K562 (cell line): ENCODE data around the gene MYL12B.

ENCODE experiments used
- ATF1 ChIP-seq, 2 experiments: fragments of 450-650 bp in 1 of 2; IDR thresholded peaks; 2 replicates each; pipeline ENCODE4 v1.6.1; 2016; ENCODE audit warnings: missing compliant biosample characterization in 1 of 2, missing genetic modification characterization in 1 of 2
- CREB1 ChIP-seq, 2 experiments: sonication (generic) in 1 of 2; formaldehyde crosslinking in 1 of 2; IDR thresholded peaks; 2 replicates each; pipeline versions ENCODE4 v1.6.1 to v1.8.0; 2012 to 2022; ENCODE audit warnings: inconsistent platforms in 1 of 2, mild to moderate bottlenecking in 1 of 2, missing genetic modification reagents in 1 of 2, moderate library complexity in 1 of 2
- ESRRA ChIP-seq: fragments of 450-650 bp; IDR thresholded peaks from 2 replicates; pipeline ENCODE4 v1.6.1; 2014; ENCODE audit warnings: low read depth, mild to moderate bottlenecking, moderate library complexity, borderline replicate concordance
- HMGXB4 ChIP-seq: sonication (generic); formaldehyde crosslinking; IDR thresholded peaks from 2 replicates; pipeline ENCODE4 v1.8.1; 2023; ENCODE audit warnings: mild to moderate bottlenecking, missing genetic modification reagents
- KLF16 ChIP-seq: IDR thresholded peaks from 2 replicates; pipeline ENCODE4 v1.6.1; 2016; ENCODE audit warnings: antibody characterized with exemption
- MXI1 ChIP-seq: IDR thresholded peaks from 2 replicates; pipeline ENCODE4 v1.6.1; 2011; ENCODE audit warnings: low read depth, mild to moderate bottlenecking, improper control_type of control experiment, low read length
- POLR2AphosphoS5 ChIP-seq: IDR thresholded peaks from 2 replicates; pipeline ENCODE4 v1.6.1; 2011; ENCODE audit warnings: mild to moderate bottlenecking, low read depth, low read length, moderate library complexity; ENCODE audit not compliant: control insufficient read depth, insufficient read depth
- ZFX ChIP-seq: sonication (generic); formaldehyde crosslinking; IDR thresholded peaks from 2 replicates; pipeline ENCODE4 v1.8.0; 2022; ENCODE audit warnings: mild to moderate bottlenecking, missing genetic modification reagents, moderate library complexity
- ZNF174 ChIP-seq: fragments of 250-450 bp; sonication (Bioruptor Pico); IDR thresholded peaks from 2 replicates; pipeline ENCODE4 v1.4.0; 2020; ENCODE audit warnings: mild to moderate bottlenecking

- TF ChIP-seq HMGXB4: no peak
- no peak for TF ChIP-seq ZFX (CRISPR knock-in tag)
- TF ChIP-seq ESRRA: no peak
- no peak for TF ChIP-seq ZNF174 (CRISPR knock-in tag)
- no peak for TF ChIP-seq KLF16
- no peak for TF ChIP-seq POLR2AphosphoS5
- no peak for TF ChIP-seq CREB1 (IDR thresholded peaks at IDR 0.05)
- TF ChIP-seq CREB1 (CRISPR knock-in tag; IDR thresholded peaks at IDR 0.05): no peak
- TF ChIP-seq ATF1 (CRISPR knock-in tag; IDR thresholded peaks at IDR 0.05): no peak
- no peak for TF ChIP-seq ATF1 (tag; IDR thresholded peaks at IDR 0.05)
- no peak for TF ChIP-seq MXI1
These were observed 35.9 kb upstream of the MYL12B start for GRCh38 chr18:3226048-3226447.
